ENCODE results near the gene ITIH4.

The ITIH4 gene

DNA sequence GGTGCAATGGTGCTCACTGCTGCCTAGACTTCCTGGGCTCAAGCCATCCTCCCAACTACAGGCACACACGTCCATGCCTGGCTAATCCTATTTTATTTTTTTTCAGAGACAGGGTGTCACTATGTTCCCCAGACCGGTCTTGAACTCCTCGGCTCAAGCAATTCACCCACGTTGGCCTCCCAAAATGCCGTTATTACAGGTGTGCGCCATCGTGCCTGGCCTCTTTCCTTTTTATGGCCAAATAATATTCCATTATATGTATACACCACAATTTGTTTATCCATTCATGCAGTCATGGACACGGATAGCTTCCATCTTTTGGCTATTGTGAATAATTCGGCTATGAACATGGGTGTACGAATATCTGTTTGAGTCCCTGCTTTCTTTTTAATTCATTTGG, 58.8 kb downstream of the ITIH4 start:
- TF ChIP-seq, protein P1, sequence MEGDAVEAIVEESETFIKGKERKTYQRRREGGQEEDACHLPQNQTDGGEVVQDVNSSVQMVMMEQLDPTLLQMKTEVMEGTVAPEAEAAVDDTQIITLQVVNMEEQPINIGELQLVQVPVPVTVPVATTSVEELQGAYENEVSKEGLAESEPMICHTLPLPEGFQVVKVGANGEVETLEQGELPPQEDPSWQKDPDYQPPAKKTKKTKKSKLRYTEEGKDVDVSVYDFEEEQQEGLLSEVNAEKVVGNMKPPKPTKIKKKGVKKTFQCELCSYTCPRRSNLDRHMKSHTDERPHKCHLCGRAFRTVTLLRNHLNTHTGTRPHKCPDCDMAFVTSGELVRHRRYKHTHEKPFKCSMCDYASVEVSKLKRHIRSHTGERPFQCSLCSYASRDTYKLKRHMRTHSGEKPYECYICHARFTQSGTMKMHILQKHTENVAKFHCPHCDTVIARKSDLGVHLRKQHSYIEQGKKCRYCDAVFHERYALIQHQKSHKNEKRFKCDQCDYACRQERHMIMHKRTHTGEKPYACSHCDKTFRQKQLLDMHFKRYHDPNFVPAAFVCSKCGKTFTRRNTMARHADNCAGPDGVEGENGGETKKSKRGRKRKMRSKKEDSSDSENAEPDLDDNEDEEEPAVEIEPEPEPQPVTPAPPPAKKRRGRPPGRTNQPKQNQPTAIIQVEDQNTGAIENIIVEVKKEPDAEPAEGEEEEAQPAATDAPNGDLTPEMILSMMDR (IDR thresholded peaks at IDR 0.05; ENCODE audit: low read depth, low read length) = no peak
- no peak for DNase-seq (ENCODE audit: low read depth in 2 of 2)
- H3K4me3 ChIP-seq (replicated peaks in 1 of 2; ENCODE audit: low read depth in 2 of 2, low read length in 2 of 2) = no peak overlapping the region

GRCh38 chr3:52771334-52771681, 59.2 kb downstream of the ITIH4 start:
- TF ChIP-seq, protein P1 (IDR thresholded peaks at IDR 0.05; ENCODE audit: low read depth, low read length) = no peak
- H3K4me3 ChIP-seq (replicated peaks in 1 of 2; ENCODE audit: low read depth in 2 of 2, low read length in 2 of 2) = peak overlapping the region; percentile 87 to 97
- DNase-seq (ENCODE audit: low read depth in 2 of 2) = no peak

DNA sequence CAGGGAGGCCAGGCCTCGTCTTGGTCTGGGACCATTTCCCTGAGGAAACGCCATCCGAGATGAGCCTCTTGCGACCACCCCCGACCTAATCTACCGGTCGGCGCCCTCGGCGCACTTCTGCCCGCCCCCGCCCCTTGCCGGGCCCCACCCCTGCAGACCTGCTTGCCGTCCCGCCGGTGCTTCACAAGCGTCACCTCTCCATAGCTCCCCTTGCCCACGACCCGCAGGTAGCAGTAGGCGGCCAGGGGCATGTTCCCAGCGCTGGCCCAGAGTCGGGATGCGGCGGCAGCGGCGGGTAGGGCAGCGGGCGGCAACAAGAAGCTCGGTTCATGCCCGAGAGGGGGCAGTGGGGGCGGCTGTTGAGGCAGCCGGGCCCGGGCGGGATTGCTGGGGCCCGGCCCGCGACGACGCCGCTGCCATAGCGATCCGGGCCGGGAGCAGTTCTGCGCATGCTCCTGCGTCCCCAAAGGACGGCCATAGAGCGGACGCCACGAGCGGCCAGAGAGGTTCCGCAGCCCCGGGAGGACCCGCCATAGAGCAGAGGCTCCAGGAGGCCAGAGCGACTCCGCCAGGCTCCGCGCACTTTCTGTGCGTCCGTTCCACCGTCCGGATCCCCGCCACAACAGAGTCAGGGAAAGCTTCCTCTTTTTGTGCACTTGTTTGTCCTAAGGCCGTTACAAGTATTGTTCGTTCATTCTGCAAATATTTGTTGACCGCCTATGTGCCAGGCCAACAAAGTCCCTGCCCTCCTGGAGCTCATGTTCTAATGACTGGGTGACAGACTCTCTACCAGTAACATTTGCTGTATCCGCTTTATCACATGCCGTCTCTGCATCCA, 59.8 kb downstream of the ITIH4 start, which contains the start of gene NEK4:
TSS of gene NEK4 (minus strand) at position 445 of the 838 bp plus-strand sequence. CDS start at position 251, 194 bp downstream.
- TF ChIP-seq, protein P1 (IDR thresholded peaks at IDR 0.05; ENCODE audit: low read depth, low read length) = no peak
- peak within 1 kb of the TSS; percentile 87 to 97 for H3K4me3 ChIP-seq (replicated peaks in 1 of 2; ENCODE audit: low read depth in 2 of 2, low read length in 2 of 2)
- DNase-seq (ENCODE audit: low read depth in 2 of 2) = peak; percentile 88 to 93

DNA sequence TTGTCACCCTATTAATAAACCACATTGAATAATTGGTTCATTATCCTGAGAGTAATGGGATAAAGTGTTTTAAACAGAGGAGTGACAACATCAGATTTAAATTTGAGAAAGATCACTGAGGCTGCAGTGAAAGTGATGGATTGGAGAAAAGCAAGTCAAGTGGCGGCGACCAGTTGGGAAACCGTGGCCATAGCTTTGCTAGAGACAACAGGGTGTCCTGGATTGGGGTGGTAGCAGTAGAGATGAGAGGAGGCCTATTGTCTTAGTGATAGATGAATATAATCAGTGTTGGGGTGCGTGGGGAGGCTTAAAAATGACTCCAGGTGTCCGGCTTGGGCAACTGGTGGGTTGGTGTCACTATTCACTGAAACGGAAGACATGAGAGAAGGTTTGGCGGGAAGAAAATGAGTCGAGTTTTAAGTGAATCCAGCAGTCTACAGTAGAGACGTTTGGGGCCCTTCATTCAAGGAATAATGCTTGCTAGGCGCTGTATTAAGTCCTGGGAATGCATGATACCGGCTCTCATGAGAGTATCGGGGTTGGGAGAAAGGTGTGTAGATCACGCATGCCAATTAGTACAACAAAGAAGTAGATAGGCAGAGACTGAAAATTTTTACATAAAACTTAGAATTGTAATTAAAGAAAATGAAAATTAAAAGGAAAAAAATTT, 60.6 kb downstream of the ITIH4 start:
- H3K4me3 ChIP-seq (replicated peaks in 1 of 2; ENCODE audit: low read depth in 2 of 2, low read length in 2 of 2) = peak overlapping the region; percentile 87 to 97
- DNase-seq (ENCODE audit: low read depth in 2 of 2) = peak in 1 of 2 donors; percentile 9
- TF ChIP-seq, protein P1 (IDR thresholded peaks at IDR 0.05; ENCODE audit: low read depth, low read length) = no peak

- peak; percentile 60 to 68 for DNase-seq (ENCODE audit: low read depth in 2 of 2)
- no peak overlapping the region for H3K4me3 ChIP-seq (replicated peaks in 1 of 2; ENCODE audit: low read depth in 2 of 2, low read length in 2 of 2)
- TF ChIP-seq, protein P1 (IDR thresholded peaks at IDR 0.05; ENCODE audit: low read depth, low read length) = no peak
Observed at GRCh38 chr3:52763466-52763865, 67.0 kb downstream of the ITIH4 start.

Measured in cardiac fibroblast (primary cell).